Fibroblast of lung (primary cell): ENCODE results near the gene URB1.

Source experiments
- EZH2 ChIP-seq: IDR thresholded peaks from 2 replicates; pipeline ENCODE4 v1.5.1; 2012; ENCODE audit warnings: low read length, control low read depth, mild to moderate bottlenecking; ENCODE audit errors: missing control alignments
- TF ChIP-seq, protein P1 (sequence below), 2 donors: IDR thresholded peaks in 1 of 2; conservative IDR thresholded peaks in 1 of 2; 1 replicate in 1 of 2; 2 replicates in 1 of 2; pipeline ENCODE4 v1.5.1; 2011 to 2012; ENCODE audit warnings: low read length in 2 of 2, control low read depth in 1 of 2, inconsistent platforms in 1 of 2, low read depth in 1 of 2, mild to moderate bottlenecking in 1 of 2

DNA sequence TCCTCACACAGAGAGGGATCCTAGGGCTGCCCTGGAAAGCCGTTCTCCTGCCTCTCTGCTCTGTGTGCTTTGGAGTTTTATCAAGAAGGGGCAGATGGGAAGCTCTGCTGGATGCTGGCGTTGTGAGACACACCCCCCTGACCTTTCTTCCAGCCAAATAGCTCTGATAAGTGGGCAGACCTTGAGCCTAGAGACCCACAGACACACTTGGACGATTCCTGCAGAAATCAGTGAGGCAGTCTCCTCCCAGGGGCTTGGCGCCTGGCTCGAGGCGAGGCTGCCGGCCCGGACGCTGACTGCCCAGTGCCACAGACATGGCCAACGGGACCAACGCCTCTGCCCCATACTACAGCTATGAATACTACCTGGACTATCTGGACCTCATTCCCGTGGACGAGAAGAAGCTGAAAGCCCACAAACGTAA is 94.1 kb downstream of the URB1 start, which contains the start of gene MRAP:
- TF ChIP-seq, protein P1, sequence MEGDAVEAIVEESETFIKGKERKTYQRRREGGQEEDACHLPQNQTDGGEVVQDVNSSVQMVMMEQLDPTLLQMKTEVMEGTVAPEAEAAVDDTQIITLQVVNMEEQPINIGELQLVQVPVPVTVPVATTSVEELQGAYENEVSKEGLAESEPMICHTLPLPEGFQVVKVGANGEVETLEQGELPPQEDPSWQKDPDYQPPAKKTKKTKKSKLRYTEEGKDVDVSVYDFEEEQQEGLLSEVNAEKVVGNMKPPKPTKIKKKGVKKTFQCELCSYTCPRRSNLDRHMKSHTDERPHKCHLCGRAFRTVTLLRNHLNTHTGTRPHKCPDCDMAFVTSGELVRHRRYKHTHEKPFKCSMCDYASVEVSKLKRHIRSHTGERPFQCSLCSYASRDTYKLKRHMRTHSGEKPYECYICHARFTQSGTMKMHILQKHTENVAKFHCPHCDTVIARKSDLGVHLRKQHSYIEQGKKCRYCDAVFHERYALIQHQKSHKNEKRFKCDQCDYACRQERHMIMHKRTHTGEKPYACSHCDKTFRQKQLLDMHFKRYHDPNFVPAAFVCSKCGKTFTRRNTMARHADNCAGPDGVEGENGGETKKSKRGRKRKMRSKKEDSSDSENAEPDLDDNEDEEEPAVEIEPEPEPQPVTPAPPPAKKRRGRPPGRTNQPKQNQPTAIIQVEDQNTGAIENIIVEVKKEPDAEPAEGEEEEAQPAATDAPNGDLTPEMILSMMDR (conservative IDR thresholded peaks at IDR 0.05 in 1 of 2, IDR thresholded peaks at IDR 0.05 in 1 of 2; ENCODE audit: low read depth in 1 of 2, low read length in 2 of 2) = no peak
- no peak for TF ChIP-seq EZH2
